ENCODE results near the gene TANGO2.

TANGO2 gene

DNA sequence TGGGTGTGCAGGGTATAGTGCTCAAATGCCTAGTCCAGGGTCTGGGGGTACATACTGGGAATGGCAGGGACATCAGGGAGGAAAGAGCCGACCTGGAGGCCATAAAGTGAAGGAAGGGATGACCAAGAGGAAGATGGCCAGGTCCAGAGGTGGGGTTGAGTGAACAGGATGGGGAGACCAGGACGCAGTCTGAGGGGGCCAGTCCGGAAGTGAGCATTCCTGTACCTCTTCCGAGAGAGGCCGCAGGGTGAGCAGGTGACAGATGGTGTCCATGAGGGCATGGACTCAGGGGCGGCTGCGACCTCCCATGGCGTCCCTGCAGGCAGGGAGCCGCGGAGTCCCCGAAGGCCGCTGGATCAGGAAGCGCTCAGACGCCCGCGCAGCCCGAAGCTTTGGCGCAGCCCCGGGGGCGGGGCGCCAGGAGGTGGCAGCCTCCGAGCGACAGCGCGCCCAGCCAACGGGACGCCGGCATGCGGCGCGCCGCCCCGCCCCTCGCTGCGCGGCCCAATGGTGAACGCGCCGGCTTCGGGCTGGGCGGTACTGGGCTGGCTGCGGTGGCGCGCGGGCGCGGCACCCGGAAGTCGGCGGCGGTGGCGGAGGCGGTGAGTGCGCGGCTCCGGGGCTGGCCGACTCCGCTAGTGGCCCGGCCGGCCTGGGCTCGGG, at the start of gene TANGO2:
Gene TANGO2, plus strand, starts transcription at position 578 of the 663 bp plus-strand sequence. CDS start 15,689 bp downstream, outside the sequence.
- TF ChIP-seq, protein P1, sequence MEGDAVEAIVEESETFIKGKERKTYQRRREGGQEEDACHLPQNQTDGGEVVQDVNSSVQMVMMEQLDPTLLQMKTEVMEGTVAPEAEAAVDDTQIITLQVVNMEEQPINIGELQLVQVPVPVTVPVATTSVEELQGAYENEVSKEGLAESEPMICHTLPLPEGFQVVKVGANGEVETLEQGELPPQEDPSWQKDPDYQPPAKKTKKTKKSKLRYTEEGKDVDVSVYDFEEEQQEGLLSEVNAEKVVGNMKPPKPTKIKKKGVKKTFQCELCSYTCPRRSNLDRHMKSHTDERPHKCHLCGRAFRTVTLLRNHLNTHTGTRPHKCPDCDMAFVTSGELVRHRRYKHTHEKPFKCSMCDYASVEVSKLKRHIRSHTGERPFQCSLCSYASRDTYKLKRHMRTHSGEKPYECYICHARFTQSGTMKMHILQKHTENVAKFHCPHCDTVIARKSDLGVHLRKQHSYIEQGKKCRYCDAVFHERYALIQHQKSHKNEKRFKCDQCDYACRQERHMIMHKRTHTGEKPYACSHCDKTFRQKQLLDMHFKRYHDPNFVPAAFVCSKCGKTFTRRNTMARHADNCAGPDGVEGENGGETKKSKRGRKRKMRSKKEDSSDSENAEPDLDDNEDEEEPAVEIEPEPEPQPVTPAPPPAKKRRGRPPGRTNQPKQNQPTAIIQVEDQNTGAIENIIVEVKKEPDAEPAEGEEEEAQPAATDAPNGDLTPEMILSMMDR (IDR thresholded peaks at IDR 0.05) = no peak

DNA sequence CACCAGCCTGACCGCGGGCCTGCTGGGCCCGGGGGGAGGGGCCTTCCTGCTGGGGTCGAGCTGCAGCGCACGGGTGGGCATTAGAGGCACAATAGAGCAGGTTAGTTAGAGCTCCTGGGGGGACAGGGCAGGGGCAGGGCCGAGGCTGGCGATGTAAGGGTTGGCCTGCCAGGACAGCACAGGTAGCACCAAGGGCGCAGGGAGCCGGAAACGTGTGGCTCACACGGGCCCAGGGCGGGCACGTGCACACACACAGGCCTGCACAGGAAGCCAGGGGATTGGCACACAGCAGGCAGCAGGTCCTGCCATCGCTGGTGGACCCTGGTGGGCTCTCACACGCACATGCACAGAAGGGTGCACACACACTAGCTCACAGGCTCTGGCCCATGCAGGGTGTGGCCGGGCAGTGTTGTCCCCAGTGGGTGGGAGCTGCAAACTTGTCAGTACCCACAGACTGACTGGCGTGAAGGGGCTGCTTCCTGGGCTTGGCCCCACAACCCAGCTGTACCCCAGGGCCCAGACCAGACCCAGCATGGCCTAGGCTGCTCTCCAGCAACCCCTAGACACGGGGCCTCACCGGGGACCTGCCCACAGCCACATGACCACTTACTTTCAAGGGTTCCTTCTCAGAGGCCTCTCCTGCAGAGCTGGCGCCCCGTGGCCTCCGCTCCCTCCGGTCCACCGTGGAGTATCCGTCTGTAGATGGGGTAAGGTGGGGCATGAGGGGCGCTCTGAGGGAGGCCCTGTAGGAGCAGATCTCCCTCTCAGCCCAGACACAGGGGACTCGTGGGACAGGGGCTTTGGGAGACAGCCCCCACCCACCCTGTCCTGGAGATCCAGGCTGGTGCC, 49.4 kb upstream of the TANGO2 start:
- TF ChIP-seq, protein P1 (IDR thresholded peaks at IDR 0.05) = no peak

DNA sequence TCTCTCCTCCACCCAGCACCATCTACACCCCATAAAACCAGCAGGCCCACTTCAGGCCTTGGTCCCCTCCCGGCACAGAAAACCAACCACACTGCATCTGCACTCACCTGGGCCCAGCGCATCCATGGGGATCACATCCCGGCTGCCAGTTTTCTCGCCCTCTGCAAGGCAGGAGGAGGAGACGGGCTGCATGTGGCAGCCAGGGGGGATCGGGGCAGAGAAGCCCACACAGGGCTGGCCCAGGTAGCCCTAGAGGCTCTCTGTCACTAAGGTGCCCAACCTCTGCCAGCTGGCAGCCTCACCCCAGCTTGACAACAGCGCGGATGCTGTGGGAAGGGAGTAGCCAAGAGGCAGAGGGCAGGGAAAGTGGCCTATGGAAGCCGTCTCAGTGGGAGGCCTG, 48.7 kb upstream of the TANGO2 start:
- TF ChIP-seq, protein P1 (IDR thresholded peaks at IDR 0.05) = no peak

- TF ChIP-seq, protein P1 (IDR thresholded peaks at IDR 0.05) = no peak
These were observed 48.0 kb upstream of the TANGO2 start for GRCh38 chr22:19972652-19973550.

DNA sequence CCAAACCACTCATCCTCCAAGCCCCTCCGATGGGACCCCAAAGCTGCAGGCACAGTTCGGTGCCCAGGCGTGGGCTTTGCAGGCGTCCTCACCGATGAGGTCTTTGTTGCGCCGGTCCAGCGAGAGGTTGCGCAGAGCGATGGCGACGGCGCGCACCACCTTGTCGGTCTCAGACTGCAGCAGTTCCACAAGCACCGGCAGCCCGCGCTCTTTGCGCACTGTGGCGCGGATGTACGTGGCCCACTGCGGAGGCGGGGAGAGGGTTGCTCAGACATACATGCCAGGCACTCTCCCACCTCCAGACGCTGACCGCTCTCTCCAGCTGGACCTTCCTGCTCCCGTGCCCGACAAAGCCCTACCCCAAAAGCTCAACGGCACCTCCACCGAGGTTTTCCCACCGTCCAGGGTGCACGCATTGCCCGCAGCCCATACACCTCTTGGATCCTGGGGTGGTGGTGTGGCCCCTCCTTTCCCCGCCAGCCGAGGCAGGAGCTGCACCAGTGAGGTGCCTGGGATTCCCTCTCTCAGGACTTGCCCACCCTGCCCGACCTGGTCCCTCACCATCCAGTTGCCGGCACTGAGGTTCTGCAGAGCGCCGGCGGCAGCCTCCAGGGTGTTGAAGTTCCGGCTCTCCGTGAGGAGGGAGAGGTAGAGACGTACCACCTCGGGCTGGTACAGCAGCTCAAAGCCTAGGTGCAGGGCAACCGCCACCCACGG, 47.2 kb upstream of the TANGO2 start:
- TF ChIP-seq, protein P1 (IDR thresholded peaks at IDR 0.05) = no peak

DNA sequence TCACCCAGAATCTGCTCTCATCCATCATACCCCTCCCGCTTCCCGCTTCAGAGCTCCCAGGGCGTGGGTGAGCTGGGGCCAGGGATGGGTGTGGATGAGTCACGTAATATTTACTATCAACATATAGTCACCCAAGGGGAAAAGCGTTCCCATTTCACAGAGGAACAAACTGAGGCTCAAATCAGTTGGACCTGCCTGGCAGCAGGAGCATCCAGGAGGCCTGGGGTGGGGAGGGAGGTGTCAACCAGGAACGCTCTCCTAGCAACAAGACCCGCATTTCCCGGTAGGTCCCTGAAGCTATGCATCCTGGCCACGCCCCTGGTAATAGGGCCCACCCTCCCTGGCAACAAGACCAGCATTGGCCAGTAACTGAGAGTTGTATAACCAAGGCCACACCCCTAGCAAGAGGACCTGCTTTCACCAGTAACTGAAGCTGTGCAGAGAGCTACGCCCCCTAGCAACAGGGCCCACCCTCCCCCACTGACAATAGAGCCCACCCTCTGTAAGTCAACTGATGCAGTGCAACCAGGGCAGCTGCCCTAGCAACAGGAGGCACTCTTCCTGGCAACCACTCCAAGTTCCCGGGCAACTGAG, 46.5 kb upstream of the TANGO2 start:
- TF ChIP-seq, protein P1 (IDR thresholded peaks at IDR 0.05) = no peak

Data from LNCAP (cell line).